Esophagus muscularis mucosa (tissue), 3 donors: ENCODE results near the gene AGA.

Experiments
- POLR2AphosphoS5 ChIP-seq, 2 donors: sonication (generic); formaldehyde crosslinking; IDR thresholded peaks; one replicate each; pipeline ENCODE4 v1.6.1; 2017; ENCODE audit warnings: antibody characterized with exemption in 2 of 2
- TF ChIP-seq, protein P1 (sequence below), 3 experiments: fragments of 200-600 bp in 2 of 3; fragments of 450-650 bp in 1 of 3; sonication (generic) in 2 of 3; IDR thresholded peaks; one replicate each; pipeline ENCODE4 v1.5.1; 2017 to 2019; ENCODE audit warnings: antibody characterized with exemption in 3 of 3, mild to moderate bottlenecking in 2 of 3, moderate library complexity in 1 of 3

- no peak for TF ChIP-seq POLR2AphosphoS5 (IDR thresholded peaks at IDR 0.05)
- TF ChIP-seq, protein P1, sequence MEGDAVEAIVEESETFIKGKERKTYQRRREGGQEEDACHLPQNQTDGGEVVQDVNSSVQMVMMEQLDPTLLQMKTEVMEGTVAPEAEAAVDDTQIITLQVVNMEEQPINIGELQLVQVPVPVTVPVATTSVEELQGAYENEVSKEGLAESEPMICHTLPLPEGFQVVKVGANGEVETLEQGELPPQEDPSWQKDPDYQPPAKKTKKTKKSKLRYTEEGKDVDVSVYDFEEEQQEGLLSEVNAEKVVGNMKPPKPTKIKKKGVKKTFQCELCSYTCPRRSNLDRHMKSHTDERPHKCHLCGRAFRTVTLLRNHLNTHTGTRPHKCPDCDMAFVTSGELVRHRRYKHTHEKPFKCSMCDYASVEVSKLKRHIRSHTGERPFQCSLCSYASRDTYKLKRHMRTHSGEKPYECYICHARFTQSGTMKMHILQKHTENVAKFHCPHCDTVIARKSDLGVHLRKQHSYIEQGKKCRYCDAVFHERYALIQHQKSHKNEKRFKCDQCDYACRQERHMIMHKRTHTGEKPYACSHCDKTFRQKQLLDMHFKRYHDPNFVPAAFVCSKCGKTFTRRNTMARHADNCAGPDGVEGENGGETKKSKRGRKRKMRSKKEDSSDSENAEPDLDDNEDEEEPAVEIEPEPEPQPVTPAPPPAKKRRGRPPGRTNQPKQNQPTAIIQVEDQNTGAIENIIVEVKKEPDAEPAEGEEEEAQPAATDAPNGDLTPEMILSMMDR (IDR thresholded peaks at IDR 0.05), result no peak
Measured at GRCh38 chr4:177381762-177382310, 60.4 kb downstream of the AGA start.
